Measurements from ENCODE around the gene TBC1D7.

TBC1D7 gene

DNA sequence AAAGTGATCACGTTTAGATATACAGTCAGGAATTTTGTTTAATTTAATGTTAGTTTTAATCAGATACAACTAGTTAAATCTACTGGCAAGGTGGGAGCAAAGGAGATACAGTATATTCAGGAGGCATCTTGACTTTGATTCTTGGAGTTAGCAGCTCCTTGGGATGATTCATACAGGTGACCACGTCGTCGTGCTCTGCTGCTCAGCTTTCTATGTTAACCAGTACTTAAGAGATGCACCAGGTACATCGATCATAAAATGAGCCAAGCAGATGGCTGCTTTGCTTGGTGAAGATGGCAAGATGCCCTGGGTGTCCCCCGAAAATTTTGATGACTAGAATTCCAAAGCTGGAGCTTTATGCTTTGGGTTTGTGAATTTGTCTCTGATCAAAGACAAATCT, 64.7 kb downstream of the TBC1D7 start:
- no peak for DNase-seq

DNA sequence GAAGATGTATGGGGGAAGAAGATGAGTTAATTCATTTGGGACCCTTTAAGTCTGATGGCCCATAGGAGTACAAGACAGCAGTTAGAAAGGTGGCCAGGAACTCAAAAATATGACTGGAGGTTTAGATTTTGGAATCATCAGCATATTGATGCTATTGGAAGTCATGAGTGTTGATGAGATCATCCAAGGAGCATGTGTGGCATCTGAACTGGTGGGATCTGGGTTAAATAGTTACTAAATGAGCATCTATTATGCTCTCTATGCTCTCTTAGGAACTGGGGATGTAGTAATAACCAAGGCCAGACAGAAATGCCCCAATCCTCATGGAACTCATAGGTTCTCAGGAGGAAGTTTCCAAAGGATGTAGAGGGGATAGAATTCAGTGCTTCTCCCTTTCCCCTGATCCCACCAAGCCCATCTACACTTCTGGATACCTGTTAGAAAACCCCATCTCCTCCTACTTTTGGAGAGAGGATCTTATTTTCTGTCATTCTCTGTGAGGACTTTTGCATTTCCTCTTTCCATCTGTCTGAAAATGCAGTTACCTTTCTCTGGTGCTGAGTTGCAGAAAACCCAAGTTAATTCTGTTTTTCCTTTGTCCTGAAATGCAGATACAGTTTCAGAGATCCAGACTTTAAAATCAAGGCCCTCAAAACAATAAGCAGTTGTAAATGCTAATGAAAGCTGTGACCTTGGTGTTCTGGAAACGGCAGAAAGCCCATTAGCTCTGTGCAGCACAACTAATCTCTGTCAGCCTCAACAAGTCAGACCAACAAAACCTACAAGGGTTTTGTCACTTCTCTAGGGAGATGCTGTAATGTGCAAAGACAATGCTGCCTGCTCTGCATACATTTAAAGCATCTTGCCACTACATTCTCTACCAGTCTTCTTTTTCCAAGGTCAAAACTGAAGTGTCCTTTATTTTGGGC, 65.8 kb downstream of the TBC1D7 start:
- DNase-seq = no peak

DNA sequence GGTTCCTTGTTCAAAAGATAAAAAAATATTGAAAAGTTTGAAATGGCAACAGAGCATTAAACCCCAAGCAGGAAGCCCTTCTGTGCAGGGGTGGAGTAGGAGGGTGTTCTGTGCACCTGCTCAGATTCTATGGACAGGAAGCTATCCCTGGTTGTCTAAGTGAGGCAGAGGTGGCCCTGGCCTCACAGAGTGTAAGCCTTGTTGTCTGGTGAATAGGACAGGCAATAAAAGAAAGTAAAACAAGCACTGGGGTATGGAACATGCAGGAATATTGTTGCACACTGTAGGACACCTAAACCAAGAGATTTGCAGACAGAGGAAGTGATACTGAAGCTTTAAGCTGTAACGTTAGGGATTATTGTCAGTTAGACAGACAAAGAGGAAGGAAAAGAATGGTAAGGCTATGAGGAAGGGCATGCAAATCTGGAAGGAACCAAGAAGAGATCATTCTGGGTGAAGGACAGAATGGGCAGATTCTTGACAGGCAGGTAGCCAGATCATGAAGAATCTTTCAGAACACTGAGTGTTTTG, 66.8 kb downstream of the TBC1D7 start:
- no peak for DNase-seq

DNA sequence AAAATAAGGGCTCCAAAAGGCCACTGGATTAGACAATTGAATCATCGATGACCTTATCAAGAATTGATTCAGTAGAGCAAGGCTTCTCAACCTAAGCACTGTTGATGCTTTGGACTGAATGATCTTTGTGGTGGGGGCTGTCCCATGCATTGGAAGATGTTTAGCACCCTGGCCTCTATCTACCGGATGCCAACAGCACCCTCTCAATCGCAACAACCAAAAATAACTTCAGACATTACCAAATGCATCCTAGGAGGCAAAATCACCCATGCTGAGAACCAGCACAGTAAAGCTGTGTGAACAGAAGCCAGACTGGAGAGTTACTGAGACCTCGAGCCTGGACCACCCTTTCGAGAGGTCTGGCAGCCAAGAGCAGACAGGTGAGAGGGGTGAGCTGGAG, 67.5 kb downstream of the TBC1D7 start:
- DNase-seq = no peak

DNA sequence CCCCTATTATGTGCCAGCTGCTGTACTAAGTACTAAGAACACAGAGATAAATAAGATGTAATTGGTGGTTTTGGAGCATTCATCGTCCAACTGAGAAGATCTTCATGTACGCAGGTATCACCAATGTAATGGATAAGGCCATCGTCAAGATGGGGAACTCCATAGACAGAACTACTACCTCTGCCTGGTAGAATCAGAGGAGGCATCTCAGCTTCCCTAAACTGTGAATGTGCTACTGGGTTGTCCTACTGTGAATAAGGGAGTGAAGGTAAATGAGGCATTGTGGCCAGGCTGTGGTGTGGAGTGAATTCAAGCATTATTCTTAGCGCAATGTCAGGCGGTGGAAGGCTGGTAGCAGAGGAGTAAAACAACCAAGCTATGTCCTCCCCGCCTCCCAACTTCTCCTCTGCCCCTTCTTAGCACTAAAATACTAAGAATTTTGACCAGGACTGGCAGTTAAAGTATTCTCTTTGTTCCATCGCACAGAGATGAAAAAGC, 68.2 kb downstream of the TBC1D7 start:
- DNase-seq = no peak

DNA sequence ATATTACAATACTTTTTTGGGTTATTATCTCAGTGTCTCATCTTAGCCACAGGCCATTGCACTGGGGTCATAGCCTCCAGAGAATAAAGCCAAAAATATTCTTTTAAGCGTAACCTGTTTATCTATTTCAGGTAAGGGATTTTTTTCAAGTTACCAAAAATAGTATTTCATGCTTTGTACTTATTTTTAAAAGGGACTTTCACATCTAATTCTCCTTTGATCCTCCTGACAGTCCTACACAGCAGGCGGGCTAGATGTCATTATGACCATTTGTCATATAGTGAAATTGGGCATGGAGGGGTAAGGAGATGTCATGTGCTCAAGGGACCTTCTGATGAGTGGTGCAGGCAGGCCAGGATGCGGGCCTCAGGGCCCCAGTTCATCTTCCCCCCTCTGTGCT, 68.9 kb downstream of the TBC1D7 start:
- no peak for DNase-seq

DNA sequence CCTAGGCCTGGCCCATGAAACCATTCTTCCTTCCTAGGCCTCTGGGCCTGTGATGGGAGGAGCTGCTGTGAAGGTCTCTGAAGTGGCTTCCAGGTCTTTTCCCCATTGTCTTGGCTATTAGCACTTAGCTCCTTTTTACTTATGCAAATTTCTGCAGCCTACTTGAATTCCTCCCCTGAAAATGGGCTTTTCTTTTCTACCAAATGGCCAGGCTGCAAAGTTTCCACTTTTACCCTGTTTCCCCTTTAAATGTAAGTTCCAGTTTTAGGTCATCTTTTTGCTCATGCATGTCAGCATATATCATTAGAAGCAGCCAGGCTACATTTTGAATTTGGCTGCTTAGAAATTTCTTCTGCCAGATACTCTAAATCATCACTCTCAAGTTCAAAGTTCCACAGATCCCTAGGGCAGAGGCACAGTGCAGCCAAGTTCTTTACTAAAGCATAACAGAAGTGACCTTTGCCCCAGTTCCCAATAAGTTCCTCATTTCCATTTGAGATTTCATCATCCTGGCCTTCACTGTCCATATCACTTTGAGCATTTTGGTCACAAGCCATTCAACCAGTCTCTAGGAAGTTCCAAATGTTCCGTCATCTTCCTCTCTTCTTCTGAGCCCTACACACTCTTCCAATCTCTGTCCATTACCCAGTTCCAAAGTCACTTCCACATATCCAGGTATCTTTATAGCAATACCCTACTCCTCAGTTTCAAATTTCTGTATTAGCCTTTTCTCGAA, 71.9 kb downstream of the TBC1D7 start:
- DNase-seq = no peak
